ENCODE measurements around the gene MRPL58.

- TF ChIP-seq ELF4 (IDR thresholded peaks at IDR 0.05) (no peak), ARNT (IDR thresholded peaks at IDR 0.05) (no peak), FOXM1 (IDR thresholded peaks at IDR 0.05; ENCODE audit: borderline replicate concordance) (no peak), FOXK2 (IDR thresholded peaks at IDR 0.05) (no peak), SUZ12 (IDR thresholded peaks at IDR 0.05) (no peak), BHLHE40 (IDR thresholded peaks at IDR 0.05; ENCODE audit: borderline replicate concordance) (no peak), CTBP1 (IDR thresholded peaks at IDR 0.05; ENCODE audit: borderline replicate concordance) (no peak), FOXA1 (IDR thresholded peaks at IDR 0.05) (no peak), SP1 (IDR thresholded peaks at IDR 0.05) (no peak), L3MBTL2 (conservative IDR thresholded peaks at IDR 0.05) (no peak), ZNF384 (IDR thresholded peaks at IDR 0.05) (no peak), PKNOX1 (IDR thresholded peaks at IDR 0.05) (no peak)
These were observed 48.1 kb downstream of the MRPL58 start for GRCh38 chr17:75060434-75061054.
